UCSD-AML1 (cell line): ENCODE measurements around the gene ERBB4.
A peak's percentile ranks its signal among the peaks of the same experiment; 100 is the strongest.

Experiments used
- DNase-seq: peaks from one replicate; lab custom pipeline; 2025; ENCODE audit not compliant: unreplicated experiment; lab: John Stamatoyannopoulos, UW

Gene ERBB4

DNA sequence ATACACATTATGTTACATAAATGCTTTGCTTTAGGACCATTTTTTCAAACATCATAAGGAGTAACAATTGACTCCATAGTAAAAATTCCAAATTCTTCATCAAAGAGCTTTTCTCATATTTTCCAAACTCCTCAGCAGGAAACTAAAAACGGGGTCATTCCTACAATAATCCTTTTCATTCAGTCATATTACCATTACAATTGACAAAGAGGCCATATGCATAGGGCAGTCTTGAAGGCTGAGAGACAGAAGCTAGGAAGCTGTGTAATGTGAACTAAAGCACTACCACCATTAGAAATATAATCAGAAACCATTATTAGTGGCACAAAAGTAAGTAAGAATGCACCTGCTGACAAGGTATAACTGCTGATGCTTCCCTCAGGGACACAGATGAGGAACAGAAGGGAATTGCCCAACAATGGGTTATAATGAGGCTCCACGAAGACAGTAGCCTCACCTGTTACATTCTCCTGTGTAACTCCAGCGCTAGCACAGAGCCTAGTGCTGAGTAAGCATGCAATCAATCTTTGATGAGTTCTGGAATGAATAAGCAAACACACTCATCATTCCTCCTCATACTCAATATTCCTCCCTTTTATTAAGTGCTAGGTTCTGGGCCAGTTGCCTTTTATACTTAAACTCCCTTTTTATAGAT lies 1039.9 kb downstream of the ERBB4 start:
- no peak for DNase-seq

DNA sequence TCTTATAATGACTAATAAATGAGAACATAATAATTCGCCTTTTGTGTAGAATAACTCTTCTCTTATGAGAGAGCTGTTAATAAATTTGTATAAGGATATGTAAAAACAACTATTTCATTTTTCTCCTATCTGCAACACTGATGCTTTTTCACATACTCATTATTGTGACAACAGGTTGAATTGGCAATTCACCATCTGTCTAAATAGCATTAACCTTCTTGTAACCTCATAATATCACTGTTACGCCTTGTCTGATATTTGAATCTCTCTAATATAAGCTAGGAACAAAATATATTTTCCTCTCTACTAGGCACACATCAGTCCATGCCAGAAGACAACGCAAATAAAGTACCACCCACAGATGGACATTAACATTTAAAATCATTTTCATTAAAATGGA lies 1043.3 kb downstream of the ERBB4 start:
- DNase-seq = no peak

DNA sequence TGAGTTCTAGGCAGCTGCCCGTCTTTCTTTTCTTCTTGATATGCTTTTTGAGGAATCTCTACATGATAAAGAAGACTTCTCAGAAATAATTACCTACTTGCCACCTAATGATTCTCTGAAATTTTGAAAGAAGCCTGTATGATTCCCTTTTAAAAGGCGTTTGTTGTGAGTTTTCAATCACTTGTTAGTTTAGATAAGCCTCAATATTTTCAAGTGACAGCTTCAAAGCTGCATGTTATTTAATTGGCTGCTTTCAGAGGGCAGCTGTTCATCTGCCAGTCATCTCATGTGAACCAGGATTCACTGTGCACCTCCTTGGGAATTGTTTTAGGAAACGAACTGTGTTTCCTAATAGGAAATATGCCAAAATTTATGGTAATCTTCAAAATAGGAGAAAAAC lies 1044.1 kb downstream of the ERBB4 start:
- DNase-seq = no peak

DNA sequence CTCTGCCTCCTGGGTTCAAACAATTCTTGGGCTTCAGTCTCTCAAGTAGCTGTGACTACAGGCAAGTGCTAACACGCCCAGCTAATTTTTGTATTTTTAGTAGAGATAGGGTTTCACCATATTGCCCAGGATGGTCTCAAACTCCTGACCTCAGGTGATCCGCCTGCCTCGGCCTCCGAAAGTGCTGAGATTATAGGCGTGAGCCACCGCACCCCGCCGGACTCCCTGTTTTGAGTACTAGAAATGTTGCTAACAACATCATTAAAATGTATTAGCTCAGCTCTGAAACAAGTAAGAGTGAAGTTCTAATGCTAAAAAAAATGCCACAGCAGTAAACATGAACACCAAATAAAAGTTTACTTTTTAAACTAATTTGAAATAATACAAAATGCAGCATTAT lies 1044.5 kb downstream of the ERBB4 start:
- no peak for DNase-seq

DNA sequence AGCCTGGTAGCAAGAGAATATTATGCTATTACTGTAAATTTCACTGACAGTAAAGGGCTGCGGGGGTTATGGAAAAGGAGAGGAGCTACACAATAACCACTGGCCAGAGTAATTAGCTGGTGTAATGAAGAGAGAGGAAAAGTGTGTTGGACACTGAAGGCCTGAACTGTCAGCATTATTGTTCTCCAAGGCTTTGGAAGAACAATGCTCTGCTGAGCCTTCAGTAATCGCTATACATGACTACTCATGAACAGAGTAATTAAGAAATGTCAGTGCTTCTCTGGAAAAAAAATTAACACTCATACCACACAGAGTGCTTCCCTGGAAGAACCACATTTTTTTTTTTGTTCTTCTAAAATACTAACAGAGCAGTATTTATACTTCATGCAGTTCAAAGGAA lies 1050.9 kb downstream of the ERBB4 start:
- DNase-seq = no peak

DNA sequence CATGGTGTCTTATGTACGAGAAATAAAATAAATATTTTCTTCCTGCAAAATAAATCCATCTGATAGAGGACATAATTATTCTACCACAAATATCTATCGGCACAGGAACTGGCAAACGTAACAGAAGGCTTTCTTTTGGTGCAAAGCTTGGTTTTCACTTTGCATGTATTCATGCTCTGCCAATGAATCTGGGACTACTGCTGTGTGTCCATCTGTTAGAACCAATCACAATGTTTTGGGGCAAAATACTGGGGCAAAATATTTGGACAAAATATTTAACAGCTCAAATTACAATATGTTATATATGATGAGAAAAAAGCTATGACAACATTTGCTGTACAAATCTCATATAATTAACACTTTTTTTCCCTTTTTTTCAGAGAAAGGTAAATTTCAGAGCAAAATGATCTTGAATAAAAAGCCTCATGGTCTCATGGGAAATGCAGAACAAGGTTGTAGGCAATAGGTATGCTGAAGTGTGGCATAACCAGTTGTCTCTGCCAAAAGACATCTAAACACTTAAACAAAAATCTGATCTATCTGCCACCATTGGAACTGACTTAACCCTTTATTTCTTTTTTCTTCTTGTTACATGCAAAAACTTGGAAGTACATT lies 1059.0 kb downstream of the ERBB4 start:
- DNase-seq = no peak

DNA sequence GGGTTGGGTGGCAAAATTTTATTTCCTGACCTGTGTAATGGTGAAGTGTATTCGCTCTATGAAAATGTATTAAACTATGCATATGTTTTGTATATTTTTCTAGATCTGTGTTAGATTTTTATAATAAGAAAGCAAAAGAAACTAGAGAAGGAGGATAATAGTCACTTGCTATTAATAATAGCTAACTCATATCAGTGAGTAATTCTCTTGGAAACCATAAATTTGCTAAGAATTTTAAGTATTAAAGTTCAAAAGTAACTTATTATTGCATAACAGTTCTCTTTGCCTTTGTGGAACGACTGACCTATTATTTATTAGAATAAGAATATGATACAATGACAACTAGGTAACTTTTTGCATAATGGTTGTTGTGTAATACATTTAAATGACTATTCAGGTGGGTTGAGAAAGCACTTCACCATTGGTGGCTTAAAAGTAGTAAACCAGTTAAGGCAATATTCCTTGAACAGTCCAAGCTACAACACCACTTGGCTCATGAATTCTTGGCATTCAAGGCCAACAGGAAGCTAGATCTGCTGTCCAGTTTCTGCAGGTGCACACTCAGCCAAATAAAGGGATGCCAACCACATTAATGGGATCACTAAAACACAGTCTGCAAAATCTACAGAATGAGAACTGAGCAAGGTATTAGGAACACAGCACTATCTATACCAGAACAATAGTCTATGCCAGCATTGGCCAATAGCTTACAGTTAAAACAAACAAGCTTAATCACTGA lies 1060.9 kb downstream of the ERBB4 start:
- no peak for DNase-seq

DNA sequence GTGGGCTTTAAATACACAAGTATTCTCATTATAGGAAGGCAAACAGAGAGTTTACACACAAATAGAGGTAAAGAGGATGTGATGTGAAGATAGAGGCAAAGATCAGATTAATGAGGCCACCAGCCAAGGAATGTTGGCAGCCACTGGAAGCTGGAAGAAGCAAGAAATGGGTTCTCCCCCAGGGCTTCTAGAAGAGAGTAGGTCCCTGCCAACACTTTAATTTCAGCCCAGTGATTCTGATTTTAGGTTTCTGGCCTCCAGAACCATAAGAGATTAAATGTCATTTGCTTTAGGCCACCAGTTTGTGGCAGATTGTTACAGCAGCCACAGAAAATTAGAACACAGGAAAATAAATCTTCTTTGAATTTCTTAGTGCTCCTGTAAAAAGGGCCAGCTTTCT lies 1065.5 kb downstream of the ERBB4 start:
- DNase-seq = no peak

DNA sequence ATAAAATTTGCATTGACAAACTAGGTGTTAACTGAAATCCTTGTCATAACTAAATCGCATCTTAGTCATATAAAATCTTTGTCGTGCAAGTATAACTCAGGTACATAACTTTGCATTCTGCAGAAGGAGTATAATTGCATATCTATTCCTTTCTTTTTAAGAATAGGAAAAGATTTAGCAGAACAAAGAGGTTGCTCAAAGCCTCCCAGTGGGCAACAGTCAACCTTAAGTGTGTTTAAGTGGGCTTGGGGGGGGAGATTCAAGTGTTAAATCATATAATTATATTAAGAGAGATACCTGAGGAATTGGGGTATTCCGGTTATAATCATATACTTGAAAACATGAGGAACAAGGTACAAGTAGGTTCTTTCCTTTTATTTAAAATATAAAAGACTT lies 1068.9 kb downstream of the ERBB4 start:
- DNase-seq = no peak

DNA sequence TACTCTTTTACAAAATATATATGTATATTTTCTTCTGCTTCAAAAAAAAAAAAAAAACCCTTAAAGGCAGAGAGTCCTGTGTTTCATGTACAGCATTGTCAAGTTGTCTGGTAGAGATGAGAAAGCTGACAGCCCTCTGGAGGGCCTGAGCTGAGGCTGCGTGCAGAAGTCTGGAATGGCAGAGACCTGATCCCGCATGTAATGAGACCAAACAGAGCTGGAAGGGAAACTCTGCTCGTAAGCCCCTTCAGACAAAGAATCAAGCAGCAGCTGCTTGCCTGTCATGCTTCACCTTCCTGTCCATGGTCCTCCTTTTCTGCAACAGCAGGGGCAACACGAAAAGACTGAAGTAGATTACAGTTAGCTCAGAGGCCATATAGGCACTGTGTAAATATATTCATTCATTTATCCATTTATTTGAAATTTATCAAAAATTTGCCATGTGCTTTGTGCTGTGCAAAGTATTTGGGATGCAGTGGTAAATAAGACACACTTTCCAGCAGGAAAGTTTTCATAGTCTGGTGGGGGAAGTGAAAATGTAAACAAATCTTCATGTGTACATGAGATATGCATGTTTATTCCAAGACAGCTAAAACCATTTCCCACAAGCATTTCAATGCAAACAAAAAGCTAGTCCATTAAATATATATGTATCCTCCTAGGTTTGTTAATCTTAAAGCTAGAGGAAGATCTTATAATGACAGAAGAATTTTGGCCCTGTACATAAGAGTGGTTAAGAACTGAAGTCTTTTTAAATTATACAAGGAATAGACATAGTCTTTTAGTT lies 1069.5 kb downstream of the ERBB4 start:
- no peak for DNase-seq

DNA sequence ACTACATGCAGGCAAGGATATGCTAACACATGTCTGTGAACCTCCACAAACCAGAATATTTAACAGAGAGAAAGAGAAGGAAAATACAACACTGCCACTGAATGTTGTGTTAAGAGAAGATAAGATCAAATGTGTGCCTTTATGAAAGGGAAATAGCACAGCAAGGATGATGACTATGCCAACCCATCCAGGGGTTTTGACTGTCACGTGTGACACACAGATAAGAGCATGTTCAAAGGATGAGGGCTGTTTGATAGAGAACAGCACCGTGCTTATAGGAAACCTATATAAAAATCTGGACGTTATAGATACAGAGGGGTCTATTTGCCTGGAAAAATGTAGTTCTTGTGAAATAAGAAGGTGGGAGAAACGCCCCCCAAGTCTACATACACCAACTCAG lies 1070.4 kb downstream of the ERBB4 start:
- no peak for DNase-seq

DNA sequence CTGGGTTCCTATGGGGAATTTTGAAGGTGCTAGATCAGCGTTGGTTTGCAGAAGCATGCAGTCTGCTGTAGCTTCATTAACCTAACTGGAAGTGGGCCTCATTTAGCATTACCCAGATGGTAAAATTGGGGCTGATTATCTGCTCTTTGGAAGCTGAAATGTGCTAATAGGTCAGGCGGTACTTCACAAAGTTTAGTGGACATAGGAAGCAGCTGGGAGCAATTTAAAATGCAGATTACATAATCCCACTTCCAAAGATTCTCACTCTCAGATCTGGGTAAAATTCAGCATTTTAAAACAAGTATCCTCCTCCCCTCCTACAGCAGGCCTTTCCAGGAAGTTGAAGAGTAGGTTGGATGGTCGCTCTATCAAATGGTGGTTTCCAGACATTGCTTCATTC lies 1075.2 kb downstream of the ERBB4 start:
- no peak for DNase-seq

DNA sequence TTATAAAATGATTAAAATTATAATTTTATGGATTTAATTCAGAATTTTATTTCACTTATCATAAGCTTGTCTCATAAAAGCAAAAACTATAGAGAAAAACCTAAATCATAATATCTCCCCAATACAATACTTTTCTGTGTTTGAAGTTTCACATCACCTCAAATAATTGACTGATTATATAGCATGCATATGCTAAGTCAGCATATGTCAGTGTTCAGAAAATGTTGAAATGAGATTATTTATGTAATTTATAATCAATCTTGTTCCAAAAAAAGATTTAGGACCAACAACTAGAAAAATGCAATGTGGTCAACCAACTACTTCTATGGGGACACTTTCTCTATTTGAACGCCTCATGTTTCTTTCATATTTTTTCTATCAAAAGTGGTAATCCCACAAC lies 1079.6 kb downstream of the ERBB4 start:
- DNase-seq = no peak

DNA sequence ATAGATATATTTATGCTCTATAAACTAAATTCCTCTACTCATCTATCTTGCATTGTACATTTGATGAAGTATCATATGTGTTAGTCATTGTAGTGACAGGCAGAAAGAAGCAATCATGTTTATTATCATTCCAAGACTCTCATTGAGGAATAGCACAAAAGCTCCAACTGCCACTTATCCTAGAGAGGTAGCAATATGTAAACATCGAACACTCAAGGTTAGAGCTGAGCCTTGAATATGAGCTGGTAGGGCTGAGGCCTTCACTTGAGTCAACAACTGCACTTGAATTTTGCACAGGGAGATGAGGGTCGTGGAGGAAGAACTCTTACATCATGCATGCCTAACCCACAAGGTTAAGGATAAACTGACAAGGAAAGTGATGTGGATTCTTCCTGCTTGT lies 1081.3 kb downstream of the ERBB4 start:
- DNase-seq = no peak

DNA sequence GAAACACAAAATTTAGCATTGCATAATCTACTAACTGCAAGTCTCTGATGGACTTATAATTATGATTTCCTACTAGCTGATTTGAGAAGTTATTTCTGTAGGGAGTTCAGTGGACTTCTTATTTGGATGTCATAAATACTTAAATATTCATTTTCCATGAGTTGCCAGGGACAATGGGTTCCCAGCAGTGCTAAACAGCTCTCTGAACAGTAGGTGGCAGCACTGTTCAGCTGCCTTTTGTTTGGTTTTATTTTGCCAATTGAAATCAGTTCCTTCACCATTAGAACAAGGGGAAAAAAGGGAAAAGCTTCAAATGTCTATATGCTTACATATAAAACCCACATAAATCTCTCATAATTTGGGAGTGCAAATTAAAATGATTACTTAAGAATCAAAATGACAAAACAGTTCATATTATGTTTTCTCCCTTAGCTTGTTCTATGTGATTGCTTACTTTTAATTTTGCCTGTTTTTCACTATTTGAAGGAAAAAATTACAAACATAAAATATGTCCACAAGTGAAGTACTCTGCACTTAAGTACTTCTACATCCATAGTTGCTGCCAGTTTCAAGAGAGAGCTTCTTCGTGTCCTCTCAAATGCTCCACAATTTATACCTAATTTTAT lies 1083.3 kb downstream of the ERBB4 start:
- peak; percentile 6 for DNase-seq

DNA sequence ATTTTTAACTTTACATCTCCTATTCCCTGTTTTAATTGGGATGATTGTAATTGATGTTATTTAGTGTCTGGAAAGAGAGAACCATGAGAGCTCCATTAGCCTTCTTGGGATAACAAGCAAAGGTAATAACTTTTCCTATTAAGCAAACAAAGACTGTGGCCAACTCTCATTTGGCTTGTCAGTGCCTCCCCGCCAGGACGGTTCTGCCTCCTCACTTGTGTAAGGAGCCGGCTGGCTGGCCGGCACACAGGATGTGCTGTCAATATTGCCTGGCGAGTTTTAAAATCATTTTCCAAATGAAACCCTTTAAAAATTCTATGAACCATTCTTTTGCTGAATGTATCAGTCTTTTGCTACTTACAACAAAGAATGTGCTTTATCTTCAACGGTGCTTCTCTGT lies 1083.9 kb downstream of the ERBB4 start:
- DNase-seq = no peak

DNA sequence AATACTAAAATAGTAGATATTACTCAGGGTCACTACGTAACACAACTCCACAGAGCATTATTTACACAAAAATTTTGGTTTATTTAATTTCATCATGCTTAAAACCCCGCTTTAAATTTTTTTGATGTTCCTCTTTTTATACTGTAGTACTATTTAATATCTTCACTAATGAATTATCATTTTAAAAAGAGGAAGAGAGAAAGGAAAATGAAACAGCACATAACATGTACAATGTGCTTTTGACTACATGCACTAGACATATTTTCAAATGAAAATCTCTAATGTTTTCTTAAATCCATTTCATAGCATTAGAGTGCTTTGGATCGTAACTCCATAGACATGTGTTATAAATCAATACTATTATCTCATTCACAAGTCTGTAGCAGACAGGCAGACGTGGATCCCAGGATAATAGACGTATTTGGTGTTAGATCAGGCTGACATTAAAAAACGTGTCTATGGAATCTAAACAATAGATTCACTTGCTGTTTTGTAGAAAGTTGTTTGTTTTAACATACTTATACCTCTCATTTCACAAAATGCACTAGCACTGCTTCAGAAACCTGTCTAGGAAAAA lies 1085.2 kb downstream of the ERBB4 start:
- DNase-seq = no peak

DNA sequence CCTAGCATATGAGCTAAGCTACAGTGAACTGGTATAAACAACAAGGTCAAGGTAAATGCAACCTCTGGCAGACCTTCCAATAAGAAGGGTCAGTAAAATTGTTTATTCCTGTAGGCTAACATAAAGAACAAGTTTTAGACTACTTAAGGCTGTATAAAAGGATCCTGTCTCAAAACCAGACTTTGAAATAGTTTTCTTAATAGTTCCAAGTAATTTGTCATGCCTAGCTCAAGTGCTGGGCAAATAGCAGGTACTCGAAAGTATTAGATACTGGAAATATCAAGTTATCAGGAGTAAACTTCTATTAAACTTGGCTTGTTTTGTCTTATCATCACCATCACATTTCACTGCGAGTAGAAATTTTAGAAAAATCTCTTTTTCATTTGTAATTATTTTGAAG lies 1087.0 kb downstream of the ERBB4 start:
- DNase-seq = no peak

DNA sequence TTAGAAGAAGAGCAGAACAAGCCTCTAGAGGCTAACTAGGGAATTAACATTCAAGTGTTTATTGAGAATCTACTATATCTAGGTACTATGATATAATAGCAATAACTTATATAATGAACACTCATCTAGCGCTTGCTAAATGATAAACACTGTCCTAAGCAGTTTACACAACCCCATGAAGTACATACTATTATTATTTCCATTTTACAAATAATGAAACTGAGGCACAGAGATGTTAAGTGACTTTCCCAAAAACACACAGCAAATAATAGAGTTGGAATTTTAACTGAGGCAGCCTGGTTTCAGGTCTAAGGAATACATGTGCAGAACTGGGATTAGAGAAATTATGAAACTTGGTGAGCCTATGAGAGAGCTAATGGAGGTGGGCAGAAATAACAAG lies 1088.8 kb downstream of the ERBB4 start:
- DNase-seq = no peak

DNA sequence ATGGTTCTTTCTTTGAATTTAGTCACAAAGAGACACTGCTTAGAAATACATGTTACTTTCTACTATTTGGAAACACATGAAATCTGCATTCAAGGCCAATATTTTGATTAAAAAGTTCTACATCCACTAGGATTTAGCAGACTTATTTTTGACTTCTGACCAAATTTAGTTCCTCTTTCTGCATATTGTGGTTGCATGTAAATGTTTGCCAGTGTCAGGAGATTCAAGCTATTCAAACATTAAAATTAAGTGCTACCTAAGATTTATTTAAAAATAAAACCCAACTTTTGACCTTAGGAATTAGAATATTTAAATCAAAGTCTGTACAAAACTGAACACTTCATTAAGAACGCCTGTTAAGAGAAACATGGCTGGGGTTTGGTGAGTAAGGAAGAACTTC lies 1091.1 kb downstream of the ERBB4 start:
- DNase-seq = no peak

DNA sequence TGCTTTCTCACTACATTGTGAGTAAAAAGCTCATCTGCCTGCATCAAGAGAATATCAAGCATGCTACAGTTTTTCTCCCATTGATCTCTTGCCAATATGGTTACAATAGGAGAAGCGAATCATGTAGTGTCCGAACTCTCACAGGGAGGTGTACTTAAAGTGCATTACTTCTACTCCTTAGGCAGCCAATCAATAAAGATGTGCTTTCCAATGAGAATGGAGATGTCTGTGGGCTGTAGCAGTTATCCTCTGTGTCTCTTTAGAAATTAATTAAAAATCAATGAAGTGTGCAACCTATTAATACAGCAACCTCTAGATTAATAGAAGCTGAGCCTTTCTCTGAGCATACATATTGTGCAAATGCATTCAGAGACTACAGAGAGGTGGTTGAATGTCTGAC lies 1098.5 kb downstream of the ERBB4 start:
- DNase-seq = no peak
